HG03025 (cell line): ENCODE measurements around the gene VTA1.

ENCODE experiments used
- ATAC-seq: cut with Tn5 transposase; IDR thresholded peaks from one replicate; pipeline ENCODE4 v1.9.1; 2021; ENCODE audit warnings: mild to moderate bottlenecking, moderate library complexity; ENCODE audit not compliant: unreplicated experiment, low FRiP score

Gene VTA1

DNA sequence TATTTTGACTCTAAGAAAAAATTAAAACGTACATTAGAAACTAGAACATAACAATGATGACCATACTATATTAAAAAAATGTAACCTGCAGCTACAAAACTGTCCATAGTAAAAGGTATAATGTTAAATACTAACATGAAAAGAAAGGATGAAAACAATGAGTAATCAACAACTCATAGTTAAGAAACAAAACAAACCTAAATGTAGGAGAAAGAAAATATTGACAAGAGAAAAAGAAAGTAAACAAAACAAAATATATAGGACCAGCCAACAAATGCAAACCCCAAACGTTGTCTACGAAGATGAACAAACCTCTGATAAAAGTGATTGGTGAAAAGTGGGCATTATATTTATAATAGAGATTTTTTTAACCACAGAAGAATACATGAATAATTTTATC lies 113.7 kb downstream of the VTA1 start:
- ATAC-seq = no peak

DNA sequence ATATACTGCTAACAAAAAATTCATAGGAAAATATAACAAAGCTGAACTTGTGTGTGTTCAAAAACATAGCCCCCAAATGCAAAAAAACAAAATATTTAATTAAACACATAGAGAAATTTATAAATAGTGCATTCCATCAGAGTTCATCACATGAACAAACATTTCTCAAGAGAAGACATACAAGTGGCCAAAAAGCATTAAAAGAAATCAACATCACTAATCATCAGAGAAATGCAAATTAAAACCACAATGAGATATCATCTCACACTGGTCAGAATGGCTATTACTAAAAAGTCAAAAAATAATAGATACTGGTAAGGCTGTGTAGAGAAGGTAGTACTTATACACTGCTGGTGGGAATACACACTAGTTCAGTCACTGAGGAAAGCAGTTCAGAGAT lies 115.2 kb downstream of the VTA1 start:
- ATAC-seq = no peak

DNA sequence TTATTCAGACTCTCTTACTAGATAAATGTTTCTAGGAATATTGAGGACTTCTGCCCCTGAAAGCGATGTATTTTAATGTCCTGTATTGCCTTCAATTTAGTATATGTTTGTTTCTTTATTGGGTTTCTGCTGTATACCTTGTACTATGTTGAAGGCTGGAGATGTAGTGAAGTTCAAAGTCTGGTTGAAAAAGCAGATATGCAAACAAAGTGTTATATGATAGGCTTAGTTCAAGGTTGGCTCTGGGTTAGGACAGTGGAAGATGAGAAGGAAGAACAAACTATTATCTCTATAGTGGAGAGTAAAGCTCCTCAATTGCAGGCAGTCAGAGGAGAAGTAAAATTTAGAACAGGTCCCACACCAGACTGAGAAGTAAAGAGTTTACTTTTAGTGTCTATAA lies 118.4 kb downstream of the VTA1 start:
- no peak for ATAC-seq

DNA sequence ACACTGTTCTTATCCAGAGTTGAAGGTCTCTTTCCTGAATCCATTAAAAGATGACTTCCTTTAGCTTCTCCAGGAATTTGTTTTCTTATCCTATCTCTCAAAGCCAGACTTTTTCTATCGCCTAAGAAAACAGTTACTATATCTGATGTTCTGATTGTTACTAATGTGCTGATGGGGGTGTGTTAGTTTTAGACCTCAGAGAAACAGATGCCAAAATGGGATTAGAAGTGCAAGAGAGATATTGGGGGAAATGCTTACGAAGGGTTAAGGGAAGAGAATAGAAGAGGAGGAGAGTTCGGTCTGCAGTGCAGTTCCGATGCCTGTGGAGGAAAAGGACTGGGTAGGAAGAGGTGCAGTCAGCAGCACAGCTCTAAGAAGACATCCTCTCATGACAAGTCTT lies 119.0 kb downstream of the VTA1 start:
- ATAC-seq = no peak

DNA sequence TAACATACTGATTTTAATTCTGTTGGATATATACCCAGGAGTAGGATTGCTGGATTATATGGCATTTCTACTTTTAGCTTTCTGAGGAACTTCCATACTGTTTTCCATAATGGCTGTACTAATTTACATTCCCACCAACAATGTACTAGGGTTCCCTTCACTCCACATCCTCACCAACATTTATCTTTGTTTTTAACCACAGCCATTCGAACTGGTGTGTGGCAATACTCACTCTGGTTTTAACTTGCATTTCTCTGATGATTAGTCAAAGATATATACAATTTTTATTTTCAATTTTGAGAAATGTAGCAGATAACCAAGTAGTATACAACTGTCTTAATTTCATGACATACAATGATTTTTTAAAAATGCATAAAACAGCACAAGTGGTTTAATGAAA lies 124.4 kb downstream of the VTA1 start:
- ATAC-seq = no peak
